ENCODE data around the gene PRRG3.

PRRG3 gene

DNA sequence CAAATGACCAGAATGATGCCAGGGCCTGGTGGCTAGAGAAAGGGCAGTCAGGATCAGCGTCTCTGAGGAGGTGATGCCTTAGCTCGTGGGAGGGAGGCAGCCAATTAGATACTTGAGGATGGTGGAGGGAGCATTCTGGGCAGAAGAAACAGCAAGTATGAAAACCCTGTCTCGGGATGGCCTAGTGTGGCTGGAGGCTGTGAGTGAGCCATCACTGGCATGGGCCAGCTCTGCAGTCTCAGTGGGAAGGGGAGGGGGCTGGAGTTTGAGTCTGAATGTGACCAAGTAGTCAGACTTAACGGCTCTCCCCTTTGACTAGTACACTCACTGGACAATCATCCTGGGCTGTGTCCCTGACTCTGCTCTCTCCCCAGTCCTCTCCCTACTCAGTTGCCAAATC is 46.3 kb downstream of the PRRG3 start:
- no peak for DNase-seq (ENCODE audit: low read depth in 2 of 3, low spot score in 2 of 3)

DNA sequence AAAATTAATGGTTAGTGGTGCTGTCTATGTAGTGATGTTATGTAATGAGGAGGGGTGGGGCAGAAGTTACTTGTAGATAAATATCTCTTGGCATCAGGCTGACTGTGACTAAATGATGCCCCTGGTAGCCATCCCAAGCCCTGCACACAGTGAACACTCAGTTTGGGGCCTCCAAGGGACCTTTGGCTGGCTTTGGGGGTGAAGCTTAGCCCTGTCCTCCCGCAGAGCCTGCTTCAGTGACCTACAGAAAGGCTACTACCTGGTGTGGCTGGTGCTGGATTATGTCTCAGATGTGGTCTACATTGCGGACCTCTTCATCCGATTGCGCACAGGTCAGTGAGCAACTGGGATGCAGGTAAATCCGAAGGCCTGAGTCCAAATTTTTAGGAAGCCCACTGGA is 47.1 kb downstream of the PRRG3 start:
- no peak for DNase-seq (ENCODE audit: low read depth in 2 of 3, low spot score in 2 of 3)

DNA sequence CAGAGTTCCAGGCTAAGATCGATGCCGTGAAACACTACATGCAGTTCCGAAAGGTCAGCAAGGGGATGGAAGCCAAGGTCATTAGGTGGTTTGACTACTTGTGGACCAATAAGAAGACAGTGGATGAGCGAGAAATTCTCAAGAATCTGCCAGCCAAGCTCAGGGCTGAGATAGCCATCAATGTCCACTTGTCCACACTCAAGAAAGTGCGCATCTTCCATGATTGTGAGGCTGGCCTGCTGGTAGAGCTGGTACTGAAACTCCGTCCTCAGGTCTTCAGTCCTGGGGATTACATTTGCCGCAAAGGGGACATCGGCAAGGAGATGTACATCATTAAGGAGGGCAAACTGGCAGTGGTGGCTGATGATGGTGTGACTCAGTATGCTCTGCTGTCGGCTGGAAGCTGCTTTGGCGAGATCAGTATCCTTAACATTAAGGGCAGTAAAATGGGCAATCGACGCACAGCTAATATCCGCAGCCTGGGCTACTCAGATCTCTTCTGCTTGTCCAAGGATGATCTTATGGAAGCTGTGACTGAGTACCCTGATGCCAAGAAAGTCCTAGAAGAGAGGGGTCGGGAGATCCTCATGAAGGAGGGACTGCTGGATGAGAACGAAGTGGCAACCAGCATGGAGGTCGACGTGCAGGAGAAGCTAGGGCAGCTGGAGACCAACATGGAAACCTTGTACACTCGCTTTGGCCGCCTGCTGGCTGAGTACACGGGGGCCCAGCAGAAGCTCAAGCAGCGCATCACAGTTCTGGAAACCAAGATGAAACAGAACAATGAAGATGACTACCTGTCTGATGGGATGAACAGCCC is 48.6 kb downstream of the PRRG3 start:
- DNase-seq (ENCODE audit: low read depth in 2 of 3, low spot score in 2 of 3): no peak

DNA sequence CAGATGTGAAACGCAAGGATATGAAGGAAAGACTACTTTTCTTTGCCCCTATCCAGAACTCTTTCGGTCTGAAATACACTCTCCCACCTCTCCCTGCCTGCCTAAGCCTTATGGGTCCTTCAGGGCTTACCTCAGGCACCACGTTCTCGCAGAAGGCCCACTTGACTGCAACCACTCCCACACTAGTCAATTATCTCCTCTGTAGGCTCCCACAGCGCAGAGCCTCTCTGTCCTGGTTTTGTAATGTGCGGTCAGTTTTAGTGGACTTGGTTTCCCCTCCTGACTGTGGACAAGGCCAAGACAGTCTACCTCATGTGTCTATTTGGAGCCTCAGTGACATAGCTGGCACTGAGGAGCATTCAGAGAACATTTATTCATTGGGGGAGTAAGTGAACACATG is 50.4 kb downstream of the PRRG3 start:
- no peak for DNase-seq (ENCODE audit: low read depth in 2 of 3, low spot score in 2 of 3)

DNA sequence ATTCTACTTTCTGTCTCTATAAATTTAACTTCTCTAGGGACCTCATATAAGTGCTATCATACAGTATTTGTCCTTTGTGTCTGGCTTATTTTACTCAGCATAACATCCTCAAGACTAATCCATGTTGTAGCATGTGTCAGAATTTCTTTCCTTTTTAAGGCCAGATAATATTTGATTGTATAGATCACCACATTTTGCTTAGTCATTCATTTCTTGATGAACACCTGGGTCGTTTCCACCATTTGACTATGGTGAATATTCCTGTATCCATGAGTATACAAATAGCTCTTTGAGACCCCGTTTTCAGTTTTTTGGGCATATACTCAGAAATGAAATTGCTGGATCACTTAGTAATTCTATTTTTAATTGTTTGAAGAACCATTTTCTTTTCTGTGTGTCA is 51.2 kb downstream of the PRRG3 start:
- DNase-seq (ENCODE audit: low read depth in 2 of 3, low spot score in 2 of 3): no peak

DNA sequence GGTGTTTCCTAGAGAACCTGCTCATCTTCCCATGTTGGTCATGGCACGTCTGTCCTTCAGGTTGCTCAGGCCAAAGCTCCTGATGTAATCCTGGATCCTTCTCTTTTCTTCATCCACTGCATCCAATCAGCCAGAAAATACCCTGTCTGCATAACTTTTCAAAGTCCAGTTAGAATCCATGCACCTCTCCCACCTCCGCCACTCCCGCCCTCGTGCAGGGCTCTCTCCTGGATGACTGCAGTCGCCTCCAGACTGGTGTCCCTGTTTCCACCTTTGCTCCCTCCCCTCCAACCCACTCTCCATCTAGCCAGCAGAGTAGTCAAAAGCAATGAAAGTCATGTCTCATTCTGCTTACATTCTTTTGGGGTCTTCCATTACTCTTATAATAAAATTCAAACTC is 55.3 kb downstream of the PRRG3 start:
- DNase-seq (ENCODE audit: low read depth in 2 of 3, low spot score in 2 of 3): no peak

DNA sequence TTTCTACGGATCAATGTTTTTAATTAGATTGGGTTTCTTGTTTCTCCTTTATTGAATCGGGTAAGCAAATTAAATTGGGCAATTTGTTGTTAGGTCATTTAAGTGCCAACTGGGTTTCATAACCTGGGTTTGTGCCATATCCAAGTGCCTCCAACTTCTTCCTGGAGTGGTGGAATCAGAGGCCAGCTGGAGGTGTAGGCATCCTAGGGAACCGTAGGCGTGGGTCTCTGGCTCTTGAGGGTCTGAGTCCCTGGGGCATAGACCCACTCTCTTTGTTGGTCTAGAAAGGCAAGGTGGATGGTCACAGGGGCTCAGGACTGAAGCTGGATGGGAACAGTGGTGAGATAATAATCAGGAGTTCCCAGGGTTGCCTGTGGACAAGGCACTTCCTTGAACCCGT is 57.6 kb downstream of the PRRG3 start:
- DNase-seq (ENCODE audit: low read depth in 2 of 3, low spot score in 2 of 3): no peak

DNA sequence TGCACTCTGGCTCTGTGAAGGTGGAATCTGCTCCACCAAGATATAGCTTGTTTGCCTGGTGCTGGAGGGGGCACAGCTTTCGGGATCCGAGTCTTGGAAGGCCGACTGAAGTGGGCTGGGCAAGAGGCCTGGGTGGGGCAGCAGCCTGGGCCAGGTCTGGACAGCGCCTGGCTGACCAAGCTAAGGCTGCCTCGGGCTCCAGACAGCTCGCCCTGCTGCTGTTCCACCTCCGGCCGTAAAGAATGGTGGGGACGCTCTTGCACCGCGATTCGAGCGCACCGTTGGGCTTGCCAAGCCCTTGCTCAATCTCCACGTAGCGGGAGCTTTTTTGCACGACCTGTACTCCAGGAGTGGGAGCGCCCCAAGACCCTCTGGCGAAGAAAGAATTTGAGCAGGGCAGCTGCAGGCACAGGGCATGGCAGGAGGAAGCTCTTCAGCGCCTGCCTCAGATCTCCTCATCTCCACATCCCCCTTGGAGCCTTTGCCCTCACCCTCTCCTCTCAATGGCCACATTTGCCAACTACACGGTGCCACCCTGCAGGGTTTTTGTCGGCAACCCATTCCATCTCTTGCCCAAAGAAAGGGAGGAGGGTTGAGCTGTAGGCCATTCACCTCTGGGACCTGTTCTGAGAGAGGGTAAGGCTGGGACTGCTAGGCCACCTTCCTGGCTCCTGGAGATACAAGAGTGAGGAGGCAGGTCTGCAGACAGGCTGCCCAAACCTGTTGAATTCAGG is 58.2 kb downstream of the PRRG3 start:
- no peak for DNase-seq (ENCODE audit: low read depth in 2 of 3, low spot score in 2 of 3)

DNA sequence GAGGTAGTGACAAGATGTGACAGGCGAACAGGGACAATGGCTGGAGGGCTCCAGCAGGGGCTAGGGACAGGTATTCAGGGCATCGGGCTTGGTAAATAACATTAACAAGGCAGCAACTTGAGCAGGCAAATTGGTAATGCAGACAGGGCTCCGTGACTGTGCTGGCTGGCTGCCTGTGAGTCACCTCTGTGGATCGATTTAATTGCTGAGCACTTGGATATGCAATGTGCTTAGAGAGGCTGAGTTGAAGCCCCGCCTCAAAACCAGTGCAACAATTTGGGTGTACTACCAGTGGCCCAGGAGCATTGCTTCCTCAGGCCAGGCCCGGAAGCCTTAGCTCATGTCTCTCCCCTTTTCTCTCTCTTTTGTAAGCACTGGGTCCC is 58.8 kb downstream of the PRRG3 start:
- no peak for DNase-seq (ENCODE audit: low read depth in 2 of 3, low spot score in 2 of 3)

DNA sequence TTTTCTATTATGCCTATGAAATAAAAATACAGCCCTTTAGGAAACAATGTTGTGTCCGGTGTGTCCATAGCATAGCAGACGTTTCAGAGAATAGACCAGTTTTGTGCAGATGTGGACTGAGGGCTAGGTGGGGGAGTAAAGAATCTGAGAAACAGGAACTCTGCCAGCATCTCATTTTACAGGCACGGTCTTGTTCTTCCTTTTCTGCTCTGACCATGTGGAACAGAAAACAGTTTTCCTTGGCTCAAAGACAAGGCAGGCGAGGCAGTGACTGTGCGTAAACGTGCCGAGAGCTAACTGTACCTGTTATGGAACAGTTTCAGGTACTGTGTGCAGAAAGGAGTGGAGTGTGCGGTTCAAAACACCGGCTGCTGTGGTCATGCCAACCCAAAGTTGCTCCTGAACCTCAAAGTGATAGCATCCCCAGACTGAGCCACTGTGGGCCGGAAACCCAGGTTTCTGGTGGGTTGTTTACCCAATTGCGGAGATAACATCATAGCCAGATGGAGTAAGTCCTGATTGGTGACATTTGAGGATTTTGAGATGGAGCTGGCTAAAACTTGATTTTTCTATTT is 59.5 kb downstream of the PRRG3 start:
- no peak for DNase-seq (ENCODE audit: low read depth in 2 of 3, low spot score in 2 of 3)

Data from activated CD8-positive, alpha-beta memory T cell treated with anti-CD3 and anti-CD28 coated beads for 48 hours (primary cell).